ENCODE data around the gene ZNF784.
A peak's percentile ranks its signal among the peaks of the same experiment; 100 is the strongest.

The ZNF784 gene

DNA sequence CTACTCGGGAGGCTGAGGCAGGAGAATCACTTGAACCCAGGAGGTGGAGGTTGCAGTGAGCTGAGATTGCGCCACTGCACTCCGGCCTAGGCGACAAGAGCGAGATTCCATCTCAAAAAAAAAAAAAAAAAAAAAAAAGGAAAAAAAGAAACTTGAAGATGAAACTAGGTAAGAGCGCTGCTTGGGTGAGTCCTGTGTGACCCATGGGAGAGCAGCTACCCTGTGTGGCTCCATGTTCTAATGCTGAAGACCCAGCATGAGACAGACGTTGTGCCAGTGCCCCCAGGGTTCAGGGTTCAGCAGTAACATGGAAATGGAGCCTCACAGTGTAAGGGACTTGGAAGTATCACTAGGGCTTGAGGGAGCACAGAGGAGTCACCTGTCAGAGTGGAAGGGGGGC lies 5.9 kb downstream of the ZNF784 start:
- no peak for DNase-seq

DNA sequence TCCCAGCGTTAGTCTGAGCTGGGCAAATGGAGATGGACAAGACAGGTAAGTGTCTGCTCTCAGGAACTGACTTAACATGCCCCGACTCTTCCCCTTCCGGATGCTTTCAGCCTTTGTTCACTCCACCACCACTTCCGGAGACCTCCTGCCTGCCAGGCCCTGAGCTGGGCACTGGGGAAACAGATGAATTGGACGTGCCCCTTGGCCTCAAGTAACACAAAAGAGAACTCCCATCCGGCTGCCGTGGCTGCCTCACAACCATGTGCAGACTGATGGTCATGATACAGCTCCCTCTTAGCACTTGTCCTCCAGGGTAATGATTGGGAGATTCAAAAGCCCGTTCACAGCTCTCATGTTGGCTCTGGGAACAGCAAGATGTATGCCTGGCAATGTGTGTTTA lies 6.9 kb downstream of the ZNF784 start:
- DNase-seq: no peak

DNA sequence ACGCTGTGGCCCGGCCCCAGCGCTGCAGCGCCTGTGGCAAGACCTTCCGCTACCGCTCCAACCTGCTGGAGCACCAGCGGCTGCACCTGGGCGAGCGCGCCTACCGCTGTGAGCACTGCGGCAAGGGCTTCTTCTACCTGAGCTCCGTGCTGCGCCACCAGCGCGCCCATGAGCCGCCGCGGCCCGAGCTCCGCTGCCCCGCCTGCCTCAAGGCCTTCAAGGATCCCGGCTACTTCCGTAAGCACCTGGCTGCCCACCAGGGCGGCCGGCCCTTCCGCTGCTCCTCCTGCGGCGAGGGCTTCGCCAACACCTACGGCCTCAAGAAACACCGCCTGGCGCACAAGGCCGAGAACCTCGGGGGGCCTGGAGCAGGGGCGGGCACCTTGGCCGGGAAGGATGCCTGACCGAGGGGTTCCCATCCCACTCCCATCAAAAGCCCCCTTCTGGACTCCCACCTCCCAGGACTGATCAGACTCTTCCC lies 7.9 kb downstream of the ZNF784 start:
- no peak for DNase-seq

DNA sequence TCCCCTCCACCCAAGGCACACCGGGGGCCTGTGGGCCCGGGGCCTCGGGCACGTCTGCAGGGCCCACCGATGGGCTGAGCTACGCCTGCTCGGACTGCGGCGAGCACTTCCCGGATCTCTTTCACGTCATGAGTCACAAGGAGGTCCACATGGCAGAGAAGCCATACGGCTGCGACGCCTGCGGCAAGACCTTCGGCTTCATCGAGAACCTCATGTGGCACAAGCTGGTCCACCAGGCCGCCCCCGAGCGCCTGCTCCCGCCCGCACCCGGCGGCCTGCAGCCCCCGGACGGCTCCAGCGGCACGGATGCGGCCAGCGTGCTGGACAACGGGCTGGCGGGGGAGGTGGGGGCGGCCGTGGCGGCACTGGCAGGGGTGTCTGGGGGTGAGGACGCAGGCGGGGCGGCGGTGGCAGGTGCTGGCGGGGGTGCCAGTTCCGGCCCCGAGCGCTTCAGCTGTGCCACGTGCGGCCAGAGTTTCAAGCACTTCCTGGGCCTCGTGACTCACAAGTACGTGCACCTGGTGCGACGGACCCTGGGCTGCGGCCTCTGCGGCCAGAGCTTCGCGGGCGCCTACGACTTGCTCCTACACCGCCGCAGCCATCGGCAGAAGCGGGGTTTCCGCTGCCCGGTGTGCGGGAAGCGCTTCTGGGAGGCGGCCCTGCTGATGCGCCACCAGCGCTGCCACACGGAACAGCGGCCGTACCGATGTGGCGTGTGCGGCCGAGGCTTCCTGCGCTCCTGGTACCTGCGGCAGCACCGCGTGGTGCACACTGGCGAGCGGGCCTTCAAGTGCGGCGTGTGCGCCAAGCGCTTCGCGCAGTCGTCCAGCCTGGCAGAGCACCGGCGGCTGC lies 8.6 kb downstream of the ZNF784 start:
- no peak for DNase-seq

DNA sequence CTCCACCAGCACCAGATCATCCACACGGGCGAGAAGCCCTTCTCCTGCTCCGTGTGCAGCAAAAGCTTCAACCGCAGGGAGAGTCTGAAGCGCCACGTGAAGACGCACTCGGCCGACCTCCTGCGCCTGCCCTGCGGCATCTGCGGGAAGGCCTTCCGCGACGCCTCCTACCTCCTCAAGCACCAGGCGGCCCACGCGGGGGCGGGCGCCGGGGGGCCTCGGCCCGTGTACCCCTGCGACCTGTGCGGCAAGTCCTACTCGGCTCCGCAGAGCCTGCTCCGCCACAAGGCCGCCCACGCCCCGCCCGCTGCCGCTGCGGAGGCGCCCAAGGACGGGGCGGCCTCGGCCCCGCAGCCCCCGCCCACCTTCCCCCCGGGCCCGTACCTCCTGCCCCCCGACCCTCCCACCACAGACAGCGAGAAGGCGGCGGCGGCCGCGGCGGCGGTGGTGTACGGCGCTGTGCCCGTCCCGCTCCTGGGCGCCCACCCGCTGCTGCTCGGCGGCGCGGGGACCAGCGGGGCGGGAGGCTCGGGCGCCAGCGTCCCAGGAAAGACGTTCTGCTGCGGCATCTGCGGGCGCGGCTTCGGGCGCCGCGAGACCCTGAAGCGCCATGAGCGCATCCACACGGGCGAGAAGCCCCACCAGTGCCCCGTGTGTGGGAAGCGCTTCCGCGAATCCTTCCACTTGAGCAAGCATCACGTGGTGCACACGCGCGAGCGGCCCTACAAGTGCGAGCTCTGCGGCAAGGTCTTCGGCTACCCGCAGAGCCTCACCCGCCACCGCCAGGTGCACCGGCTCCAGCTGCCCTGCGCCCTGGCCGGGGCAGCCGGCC lies 9.4 kb downstream of the ZNF784 start:
- no peak for DNase-seq

DNA sequence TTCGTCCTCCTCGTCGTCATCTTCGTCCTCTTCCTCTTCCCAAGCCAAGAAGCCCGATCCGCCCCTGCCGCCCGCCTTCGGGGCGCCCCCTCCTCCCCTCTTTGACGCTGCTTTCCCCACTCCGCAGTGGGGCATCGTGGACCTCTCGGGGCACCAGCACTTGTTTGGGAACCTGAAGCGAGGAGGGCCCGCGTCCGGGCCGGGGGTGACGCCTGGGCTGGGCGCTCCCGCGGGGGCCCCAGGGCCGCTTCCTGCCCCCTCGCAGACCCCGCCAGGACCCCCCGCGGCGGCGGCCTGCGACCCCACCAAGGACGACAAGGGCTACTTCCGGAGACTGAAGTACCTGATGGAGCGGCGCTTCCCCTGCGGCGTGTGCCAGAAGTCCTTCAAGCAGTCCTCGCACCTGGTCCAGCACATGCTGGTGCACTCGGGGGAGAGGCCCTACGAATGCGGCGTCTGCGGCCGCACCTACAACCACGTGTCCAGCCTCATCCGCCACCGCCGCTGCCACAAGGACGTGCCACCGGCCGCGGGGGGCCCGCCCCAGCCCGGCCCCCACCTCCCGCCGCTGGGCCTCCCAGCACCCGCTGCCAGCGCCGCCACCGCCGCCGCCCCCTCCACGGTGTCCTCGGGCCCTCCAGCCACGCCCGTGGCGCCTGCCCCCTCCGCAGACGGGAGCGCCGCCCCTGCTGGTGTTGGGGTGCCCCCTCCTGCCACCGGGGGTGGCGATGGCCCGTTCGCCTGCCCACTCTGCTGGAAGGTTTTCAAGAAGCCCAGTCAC lies 10.2 kb downstream of the ZNF784 start:
- DNase-seq: no peak

DNA sequence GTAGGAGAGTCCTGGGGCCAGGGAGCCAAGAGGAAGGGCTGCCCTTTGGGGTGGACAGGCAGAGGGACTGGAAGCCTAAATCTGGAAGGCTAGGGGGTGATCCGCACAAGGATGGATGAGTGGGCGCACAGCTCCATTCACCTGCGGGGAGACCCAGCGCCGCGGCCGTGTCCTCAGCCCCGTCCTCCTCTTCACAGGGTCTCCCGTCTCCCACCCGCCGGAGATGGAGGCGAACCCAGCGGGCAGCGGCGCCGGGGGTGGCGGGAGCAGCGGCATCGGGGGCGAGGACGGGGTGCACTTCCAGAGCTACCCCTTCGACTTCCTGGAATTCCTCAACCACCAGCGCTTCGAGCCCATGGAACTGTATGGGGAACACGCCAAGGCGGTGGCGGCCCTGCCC lies 11.0 kb downstream of the ZNF784 start:
- no peak for DNase-seq

DNA sequence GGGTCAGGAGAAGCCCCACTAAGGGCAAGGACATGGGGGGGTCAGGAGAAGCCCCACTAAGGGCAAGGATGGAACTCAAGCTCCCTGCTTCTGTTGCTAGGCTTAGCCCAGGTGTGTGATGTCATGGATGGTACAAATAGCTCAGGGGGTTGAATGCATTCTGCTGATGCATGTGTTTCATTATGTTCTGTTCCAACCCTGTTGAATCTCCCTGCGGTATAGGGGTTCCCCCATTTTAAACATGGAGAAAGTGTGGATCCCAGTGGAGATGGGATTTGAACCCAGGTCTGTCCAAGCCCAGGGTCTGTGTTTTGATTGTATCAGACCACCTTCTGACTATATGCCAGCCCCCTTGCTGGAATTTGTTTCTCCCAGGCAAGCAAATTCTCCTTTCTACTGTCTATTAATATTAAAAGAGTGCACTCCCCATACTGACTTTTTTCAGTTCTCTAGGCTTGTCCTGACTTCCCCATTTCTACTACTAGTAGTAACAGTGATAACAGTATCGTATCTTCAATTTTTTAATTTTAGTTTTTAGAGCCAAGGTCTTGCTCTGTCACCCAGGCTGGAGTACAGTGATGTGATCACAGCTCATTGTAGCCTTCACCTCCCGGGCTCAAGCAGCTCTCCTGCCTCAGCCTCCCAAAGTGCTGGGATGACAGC lies 12.3 kb downstream of the ZNF784 start:
- no peak for DNase-seq

DNA sequence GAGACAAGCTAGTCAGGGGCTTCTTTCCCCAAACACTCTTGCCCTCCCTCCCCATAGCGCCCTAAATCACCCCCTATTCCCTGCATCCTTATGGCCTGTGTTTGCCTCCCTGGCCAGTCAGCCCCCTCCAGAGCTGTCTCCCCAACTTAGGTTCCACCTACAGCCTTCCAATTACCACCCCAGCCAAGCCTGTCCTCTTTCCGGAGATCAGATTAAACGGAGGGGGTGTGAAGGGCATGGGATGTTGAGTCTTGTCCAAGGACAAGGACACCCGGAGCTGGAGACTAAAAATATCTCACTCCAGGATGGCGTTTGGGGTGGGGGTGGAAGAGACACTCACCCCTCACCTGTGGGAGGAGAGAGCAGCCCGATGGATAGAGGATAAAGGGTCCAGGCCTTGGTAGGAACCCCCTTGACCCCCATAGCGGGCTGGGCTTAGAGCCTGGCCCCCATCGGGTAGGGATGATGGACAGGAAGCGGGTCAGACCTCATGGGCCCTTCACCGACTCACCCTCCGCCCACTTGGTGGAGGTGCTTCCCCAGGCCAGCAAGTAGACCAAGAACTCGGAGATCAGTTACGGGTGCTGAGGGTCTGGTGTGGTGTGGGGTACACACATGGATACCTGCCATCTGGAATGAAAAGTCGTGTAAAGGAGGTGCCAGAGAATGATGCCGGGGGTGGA lies 12.9 kb downstream of the ZNF784 start:
- DNase-seq: no peak

DNA sequence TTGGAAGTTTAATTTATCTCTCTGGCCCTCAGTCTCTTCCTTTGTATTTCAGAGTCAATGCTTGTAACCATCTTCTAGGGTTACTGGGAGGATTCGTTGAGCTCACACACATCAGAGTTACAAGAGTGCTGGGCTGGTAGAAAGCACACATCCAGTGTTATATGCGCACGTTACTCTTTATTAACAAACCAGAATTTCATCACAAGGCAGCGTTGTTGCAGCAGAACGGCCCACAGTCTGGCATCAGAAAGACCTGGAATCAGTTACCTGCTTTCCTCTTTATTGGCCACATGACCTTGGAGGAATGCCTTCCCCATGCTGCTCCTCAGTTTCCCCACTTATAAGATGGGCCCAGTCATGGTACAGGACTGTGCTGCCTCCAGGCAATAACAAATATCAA lies 15.0 kb downstream of the ZNF784 start:
- DNase-seq: no peak

DNA sequence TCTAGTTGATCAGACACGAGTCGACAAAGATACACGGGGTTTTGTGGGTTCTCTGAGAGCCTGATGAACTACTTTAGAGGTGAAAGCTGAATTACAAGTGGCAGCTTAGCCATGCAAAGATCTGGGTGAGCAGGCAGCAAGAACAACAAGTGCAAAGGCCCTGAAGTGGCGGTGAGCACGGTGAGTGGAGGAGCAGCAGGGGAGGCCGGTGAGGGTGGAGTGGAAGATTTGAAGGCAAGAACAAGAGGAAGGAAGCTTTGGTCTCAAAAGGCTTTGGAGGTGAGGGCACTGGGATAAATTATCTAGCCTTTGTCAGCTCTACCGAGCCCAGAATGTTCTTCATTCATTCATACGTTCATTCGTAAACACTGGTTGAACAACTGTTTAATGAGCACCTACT lies 17.5 kb downstream of the ZNF784 start:
- DNase-seq: no peak

DNA sequence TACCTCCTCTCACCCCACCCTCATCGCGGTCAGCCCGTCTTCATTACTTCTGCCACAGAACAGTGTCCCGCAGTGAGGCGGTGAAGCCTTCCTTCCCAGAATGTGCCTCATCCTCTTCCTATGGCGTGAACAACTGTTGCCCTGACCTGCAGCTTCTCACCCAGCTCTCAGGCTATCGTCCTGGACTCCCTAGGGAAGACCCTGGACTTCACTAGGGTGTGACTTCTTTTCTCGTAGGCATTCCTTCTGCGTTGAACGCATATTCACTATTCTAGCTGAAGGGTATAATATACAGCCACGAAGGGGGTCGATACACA lies 17.9 kb downstream of the ZNF784 start:
- no peak for DNase-seq

DNA sequence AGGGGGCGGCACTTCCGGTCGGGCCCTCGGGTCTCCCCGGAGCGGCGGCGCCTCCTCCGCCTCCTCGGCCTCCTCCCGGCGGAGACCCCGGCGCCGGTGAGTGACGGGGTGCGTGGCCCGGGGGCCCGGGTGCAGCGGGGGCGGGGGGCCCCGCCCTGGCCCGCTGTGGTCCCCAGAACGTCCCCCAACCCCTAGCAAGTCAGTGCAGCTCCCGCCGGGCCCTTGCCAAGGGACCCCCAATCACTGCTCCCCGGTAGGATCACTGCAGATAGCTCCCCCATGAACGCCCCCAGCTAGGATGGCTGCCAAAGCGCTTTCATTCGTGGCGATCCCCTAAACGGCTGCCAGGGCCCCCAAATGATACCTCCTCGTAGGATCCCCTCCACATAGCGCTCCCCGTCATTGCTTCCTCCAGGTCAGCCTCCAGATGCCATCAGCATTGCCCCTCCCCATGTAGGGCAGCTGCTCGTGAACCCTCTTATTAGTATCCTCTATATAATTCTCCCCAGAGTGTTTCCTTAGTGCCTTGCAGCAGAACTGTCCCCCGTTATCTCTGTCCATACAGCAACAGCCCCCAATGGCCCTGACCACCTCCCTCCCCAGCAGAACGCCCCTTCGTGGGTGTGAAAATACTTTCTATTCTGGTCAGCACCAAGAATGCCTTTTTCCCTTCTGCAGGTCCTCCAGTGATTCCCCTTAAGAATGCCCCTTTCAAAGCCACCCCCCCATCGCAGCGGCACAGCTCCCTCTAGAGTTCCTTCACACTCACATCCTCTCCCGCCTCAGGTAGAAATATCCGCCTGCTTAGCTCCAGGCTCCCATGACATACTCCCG lies 18.5 kb downstream of the ZNF784 start, which contains the start of gene ZNF865:
Gene ZNF865, plus strand, starts transcription at position 11 of the 834 bp plus-strand sequence. CDS start 7,972 bp downstream, outside the sequence.
- DNase-seq: peak; percentile 87

DNA sequence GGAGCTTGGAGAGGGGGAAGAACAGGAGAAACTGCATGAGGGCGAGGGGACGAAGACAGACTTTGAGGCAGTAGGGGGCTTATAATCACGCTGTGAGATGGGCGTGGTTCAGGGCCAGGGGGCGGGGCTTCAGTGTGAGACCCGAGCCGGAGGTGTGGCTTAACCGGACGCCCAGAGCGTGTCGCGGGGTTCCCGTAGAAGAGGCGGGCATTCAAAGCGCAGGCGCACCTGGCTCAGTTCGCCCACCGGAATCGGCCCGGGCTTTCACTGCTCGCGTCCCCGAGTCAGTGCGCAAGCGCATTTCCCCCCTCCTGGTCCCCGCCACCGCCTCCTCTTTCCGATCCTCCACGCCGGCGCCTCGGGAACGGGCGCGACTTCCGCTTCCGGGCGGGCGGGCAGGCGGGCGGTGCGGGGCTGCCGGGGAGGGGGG lies 19.1 kb downstream of the ZNF784 start:
- peak; percentile 99 for DNase-seq

DNA sequence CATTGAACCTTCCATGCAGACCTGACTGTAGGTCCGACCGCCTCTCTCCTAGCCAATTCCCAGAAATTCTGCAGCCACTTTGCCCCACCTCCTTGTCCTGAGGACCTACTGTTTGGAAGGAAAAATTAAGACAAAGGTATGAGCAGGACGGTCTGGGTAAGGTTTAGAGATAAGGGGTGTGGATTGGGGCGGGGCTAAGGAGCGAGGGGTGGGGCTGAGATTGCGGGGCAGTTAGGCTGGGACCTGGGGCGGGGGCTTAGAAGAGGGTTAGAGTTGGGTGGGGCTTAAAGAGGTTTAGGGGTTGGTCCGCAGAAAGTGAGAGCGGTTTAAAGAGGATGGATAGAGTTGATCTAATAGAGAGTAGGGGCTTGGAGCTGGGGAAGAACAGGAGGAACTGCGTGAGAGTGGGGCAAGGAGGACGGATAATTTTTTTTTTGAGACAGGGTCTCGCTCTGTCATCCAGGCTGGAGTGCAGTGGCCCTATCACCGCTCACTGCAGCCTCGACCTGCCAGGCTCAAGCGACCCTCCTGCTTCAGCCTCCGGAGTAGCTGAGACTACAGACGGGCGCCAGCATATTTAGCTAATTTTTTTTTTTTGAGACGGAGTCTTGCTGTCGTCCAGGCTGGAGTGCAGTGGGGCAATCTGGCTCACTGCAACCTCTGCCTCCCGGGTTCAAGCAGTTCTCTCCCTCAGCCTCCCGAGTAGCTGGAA lies 20.6 kb downstream of the ZNF784 start:
- DNase-seq: no peak

DNA sequence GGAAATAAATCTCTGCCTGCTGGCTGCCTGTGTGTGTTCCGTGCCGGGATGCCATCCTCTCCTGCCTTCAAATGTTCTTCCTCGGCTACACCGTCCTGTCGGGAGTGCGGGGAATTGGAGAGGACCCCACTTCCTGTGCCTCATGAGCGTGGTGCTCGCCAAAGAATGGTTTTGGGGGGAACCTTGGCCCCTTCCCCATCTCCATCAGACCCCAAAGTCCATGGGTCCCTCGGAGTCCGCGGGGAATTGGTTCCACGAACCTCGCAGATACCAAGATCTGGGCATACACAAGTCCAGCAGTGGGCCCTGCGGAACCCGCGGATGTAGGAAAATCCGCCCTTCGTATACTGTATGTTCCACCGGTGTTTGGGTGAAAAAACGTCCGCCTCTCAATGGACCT lies 21.3 kb downstream of the ZNF784 start:
- DNase-seq: no peak

DNA sequence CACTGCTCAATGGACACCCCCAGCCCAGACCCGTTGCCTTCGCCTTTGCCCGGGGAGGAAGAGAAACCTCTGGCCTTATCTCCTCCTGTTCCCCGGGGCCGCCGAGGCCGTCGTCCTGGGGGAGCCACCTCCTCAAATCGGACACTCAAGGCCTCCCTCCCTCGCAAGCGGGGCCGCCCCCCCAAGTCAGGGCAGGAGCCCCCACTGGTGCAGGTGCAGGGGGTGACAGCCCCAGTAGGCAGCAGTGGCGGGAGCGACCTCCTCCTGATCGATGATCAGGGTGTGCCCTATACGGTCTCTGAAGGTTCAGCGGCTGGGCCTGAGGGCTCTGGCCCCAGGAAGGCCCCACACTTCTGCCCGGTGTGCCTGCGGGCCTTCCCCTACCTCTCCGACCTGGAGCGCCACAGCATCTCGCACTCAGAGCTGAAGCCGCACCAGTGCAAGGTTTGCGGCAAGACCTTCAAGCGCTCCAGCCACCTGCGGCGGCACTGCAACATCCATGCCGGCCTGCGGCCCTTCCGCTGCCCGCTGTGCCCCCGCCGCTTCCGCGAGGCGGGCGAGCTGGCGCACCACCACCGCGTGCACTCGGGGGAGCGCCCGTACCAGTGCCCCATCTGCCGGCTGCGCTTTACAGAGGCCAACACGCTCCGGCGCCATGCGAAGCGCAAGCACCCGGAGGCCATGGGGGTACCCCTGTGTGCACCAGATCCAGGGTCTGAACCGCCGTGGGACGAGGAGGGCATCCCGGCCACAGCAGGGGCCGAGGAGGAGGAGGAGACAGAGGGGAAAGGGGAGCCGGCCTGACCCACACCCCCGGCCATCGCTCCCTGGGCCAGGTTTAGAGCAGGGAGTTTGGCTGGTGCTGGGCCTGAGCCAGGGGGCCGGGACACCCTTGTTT lies 22.0 kb downstream of the ZNF784 start:
- DNase-seq: no peak

DNA sequence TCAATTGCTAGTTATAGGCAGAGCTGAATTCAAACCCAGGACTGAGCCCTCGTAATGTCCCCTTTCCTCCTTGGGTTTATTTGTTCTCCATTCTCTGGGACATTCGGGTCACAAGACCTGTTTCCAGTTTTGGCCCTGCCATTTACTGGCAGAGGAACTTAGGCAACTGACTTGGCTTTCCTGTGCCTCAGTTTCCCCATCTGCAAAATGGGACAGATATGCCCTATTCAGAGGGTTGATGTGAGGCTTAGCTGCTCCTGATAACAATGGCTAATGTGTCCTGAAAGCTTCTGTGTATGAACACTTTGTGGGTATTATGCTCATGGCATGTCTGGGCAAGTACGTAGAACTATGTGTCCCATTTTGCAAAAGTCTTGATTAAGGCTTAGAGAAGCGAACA lies 23.3 kb downstream of the ZNF784 start:
- no peak for DNase-seq

DNA sequence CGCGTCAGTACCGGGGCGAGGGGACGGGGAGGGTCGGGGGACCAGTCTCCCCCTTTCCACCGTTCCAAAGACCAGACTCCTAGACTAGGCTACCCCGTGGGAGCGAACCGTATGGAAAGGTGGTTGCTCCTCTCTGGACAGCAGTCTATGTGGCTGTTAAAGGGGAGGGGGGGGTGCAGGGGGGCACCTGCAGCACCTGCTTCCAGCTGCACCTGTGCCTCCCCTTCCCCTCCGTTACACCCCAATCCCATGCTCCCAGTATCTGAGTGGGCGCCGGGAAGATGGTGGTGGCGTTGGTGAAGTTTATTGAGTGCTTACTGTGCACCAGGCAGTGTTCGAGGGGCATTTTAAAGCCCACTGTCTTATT lies 23.7 kb downstream of the ZNF784 start:
- DNase-seq: no peak
